ENCODE measurements around the gene RBPJ.

The RBPJ gene

DNA sequence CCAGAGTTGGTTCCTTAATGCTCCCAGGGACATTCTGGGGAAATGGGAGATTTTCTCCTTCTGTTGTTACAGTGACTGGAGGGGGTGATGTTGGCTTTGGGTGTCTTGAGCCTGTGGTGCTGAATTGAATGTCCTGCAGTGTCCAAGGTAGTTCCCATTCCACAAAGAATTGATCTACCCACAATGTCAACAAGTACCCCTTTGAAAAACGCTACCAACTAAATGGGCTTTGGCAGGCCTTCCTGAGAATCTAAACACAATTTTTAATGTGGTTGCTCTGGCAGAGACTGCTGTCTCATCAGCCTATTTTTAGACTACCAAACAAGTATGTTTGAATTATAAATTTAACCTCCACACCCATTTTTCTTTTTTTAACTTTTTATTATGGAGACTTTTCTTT is 100.1 kb downstream of the RBPJ start:
- peak; percentile 18 for DNase-seq (ENCODE audit: low spot score)

DNA sequence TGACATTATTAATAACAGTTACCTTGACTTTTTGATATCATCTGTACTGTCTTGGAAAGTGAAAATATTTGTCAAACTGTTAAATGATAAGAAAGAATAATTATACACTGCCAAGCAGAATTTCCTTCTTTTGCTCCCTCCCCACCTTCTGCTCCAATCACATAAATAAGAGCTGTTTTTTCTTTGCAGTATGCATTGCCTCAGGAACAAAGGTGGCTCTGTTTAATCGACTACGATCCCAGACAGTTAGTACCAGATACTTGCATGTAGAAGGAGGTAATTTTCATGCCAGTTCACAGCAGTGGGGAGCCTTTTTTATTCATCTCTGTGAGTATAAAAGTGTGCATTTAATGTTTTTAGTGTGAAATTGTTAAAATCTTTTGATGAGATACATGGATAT is 103.3 kb downstream of the RBPJ start:
- DNase-seq (ENCODE audit: low spot score): no peak

DNA sequence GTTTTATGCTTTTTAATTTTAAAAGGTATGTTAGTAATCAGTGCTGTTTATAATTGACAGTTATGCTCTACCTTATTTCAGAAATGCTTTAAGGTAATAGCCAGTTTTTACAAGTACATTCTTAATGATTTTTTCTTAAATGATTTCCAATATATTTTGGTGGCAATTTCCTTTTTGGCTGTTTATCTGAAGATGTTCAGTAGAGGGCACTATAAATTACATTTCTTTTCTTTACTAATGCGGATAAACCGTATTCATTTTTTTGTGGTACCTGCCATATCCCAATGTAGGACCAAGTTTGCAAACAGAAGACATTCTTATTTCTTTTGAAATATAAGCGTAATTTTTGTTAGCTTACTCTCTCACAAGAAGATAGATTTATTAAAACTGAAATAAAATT is 104.0 kb downstream of the RBPJ start:
- no peak for DNase-seq (ENCODE audit: low spot score)

DNA sequence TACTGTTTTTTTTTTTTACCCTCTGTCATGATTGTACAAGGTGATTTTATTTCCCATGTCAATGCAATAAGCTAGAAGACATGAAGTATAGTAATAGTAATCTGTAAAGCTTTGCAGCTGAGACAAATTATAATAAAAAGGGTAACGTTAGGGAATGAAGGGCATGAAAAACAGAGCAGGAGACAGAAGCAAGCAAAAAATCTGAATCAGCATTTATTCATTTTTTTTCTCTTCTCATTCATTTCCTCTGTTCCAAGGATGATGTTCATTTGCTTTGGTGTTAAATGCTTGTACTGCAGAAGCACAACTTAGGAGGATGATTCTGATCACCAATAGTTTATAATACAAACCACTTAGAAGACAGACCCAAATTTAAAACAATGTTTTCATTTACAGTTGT is 105.1 kb downstream of the RBPJ start:
- DNase-seq (ENCODE audit: low spot score): no peak

DNA sequence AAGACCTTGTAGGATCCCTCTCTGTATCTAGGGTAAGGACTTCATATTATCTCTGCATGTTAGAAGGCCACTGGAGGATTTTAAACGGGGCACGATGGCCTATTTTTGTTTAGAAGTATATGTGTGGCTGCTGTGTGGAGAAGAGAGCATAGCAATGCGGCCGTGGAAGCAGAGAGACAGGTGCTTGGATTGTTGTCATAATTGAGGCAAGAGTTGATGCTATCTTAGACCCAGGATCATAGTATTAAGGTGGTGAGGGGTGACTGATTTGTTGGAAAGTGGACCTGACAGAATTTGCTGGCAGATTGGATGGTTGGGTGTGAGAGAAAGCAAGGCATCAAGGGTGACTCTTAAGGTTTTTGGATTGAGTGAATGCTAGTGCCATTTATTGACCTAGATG is 106.1 kb downstream of the RBPJ start:
- no peak for DNase-seq (ENCODE audit: low spot score)

DNA sequence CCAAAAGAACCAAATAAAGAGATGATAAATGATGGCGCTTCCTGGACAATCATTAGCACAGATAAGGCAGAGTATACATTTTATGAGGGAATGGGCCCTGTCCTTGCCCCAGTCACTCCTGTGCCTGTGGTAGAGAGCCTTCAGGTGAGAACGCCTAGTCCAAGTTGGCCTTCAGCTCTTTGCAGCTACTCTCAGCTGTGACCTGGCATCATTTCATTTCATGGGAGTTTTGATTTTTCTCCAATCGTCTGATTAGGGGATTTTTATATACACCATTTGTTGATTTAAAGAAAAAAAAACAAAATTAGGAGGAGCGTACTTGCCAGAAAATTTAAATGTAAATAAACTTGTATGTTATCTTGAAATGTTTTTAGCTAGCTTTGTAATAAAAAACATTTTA is 109.1 kb downstream of the RBPJ start:
- no peak for DNase-seq (ENCODE audit: low spot score)

DNA sequence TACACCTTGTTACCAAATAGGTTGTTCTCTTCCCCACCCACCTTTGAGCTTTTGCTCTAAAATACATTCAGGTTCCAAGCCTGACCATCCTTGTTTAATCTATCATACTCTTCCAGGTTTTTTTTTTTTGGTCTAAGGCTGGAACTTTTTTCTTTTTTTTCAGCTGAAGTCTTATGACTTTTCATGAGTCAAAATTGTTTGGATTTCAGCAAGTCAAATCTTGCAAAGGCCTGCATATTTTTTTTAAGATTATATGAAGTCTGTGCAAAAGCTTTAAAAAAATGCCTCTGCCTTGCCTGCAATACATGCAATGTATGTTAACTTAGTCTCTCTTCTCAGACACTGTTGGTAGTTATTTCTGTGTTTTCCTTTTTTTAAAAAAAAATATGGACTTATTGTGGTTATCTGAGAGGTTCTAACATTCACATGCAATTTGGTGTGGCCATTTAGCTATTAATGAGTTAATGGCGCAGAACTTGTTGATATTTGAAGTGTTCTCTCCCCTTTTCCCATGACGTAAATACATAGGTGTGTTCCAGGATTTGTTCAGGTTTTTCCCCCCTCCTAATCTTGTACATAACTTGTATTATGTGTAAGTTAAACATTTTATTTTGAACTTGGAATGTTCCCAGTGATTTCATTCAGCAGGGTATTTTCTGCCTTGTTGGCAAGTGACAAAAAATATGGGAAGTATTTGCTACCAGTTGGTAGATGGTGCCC is 110.8 kb downstream of the RBPJ start:
- DNase-seq (ENCODE audit: low spot score): no peak

DNA sequence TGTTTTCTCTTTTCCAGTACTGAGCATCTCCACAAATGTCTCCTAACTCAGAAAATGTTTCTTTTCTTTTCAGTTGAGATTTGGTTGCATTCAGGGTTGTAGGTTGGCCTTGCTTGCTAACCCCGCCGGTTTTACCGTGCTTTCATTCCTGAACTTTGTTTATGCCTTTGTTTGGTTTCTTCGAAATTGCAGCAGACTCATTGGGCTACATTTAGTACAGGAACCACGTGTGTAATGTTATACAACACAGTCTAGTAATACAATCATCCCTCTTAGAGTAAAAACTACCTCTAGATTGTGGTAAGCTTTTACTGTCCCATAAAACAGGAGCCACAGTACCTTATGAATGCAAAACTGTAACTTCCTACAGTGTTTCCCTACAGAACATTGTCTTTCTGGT is 111.6 kb downstream of the RBPJ start:
- DNase-seq (ENCODE audit: low spot score): no peak

DNA sequence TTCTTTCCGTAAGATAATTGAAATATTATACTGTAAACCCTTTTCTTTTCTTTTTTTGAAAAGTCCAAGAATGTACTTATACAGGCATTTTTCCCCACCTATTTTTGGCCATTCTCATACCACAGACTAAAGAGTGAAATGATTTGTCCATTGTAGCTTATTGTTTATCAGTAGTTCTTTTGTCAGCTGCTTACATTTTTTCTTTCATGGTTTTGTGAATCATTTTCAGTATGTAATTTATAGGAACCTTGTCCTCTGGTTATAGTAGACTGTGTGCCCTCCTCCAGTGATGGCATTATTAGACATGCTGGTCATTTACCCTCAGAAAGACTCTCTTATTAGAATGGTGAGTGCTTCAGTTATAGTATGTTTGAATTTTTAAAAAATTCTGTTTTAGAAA is 112.7 kb downstream of the RBPJ start:
- DNase-seq (ENCODE audit: low spot score): no peak

DNA sequence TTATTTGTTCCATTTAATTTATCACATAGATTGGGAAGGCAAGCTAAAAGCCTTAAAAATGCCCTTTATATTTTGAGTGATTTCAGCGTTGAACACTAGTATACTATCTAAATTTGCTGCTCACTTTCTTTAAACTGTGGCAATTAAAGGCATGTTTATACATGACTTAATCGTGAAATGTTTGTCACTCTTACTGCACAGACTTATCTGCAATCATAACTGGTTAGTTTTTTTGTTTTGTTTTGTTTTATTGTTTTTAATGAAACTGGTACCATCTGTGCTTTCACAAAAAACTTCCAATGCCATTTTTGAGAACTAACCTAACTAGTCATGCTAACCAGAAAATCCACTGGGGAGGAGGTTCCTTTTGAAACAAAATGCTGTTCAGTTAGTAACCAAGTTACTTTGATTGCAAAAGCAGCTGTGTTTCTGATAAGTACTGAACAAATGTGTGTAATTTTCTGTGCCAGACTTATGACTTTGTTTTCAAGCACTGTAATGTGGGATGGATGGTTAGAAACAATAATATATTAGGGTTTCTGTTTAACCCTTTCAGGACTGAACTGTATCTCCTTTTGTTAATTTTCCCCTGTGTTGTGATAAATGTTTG is 113.3 kb downstream of the RBPJ start:
- no peak for DNase-seq (ENCODE audit: low spot score)

DNA sequence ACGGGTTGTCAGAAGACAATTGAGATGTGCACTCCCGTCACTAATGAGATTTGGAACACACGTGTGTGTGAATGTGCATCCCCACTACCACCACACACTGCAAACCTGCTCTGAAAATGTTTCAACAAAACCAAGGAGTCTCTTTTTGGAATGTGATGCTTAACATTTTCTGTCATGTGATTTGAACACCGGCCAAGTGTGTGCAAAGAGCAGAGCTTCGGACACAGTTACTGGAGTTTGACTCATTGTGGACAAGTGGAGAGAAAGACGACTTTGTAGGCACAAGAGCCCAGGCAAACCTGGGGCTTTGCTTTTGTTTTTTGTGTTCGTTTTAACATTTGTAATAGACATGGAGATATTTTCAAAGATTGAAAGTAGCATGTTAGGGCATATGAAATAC is 120.3 kb downstream of the RBPJ start:
- DNase-seq (ENCODE audit: low spot score): no peak

DNA sequence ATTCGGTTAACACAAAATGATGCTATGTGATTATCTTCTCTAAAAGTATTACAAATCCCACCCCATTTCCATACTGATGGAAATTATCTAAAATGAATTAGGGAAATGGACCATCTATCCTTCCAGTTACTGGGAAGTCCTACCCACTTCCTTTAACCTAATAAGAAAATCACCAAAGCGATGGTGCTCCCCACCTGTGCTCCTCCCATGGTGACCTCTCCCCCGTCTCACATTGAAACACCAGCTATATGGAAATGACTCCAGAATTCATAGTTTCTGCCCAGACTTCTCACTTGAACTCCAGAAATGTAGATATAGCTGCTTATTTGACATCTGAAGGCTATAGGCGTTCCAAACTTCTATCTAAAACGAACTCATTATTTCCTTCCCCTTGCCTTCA is 121.0 kb downstream of the RBPJ start:
- DNase-seq (ENCODE audit: low spot score): no peak

DNA sequence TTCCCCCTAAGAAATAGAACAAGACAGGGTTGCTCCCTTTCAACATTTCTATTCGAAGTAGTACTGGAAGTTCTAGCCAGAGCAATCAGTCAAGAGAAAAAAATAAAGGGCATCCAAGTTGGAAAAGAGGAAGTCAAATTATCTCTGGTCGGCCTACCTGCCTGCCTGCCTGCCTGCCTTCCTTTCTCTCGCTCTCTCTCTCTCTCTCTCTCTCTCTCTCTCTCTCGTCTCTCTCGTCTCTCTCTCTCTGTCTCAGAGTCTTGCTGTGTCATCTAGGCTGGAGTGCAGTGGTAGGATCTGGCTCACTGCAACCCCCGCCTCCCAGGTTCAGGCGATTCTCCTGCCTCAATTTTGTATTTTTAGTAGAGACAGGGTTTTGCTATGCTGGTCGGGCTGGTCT is 126.6 kb downstream of the RBPJ start:
- no peak for DNase-seq (ENCODE audit: low spot score)

DNA sequence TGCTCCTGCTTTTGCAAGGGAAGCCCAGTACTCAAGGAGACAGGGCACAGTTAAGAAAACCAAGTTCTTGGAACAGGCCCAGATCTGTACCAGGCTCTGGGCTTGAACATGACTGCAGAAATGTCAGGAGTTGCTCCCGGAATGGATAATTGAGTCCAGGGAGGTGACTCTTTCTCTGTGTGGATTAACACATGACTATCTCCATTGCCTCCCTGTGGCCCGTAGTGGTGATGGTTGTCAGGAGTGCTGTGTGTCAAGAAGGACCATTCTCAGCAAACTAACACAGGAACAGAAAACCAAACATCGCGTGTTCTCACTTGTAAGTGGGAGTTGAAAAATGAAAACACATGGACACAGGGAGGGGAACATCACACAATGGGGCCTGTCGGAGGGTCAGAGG is 129.6 kb downstream of the RBPJ start:
- no peak for DNase-seq (ENCODE audit: low spot score)

DNA sequence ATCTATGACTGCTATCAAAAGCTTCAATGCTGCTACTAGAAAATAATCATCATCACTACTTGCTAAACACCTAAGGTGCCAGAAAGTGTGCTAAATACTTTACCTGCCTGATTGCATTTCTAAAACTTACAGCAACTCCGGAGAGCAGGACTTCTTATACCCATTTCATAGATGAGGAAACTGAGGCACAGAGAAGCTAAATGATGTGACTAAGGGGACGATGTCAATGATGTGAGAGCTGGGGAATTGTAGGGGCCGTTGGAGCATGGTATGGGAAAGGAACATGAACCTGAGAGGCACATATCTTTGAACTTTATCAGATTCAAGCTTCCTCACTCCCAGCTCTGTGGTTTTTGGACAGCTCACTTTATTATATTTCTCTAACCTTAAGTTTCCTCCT is 130.8 kb downstream of the RBPJ start:
- DNase-seq (ENCODE audit: low spot score): no peak

DNA sequence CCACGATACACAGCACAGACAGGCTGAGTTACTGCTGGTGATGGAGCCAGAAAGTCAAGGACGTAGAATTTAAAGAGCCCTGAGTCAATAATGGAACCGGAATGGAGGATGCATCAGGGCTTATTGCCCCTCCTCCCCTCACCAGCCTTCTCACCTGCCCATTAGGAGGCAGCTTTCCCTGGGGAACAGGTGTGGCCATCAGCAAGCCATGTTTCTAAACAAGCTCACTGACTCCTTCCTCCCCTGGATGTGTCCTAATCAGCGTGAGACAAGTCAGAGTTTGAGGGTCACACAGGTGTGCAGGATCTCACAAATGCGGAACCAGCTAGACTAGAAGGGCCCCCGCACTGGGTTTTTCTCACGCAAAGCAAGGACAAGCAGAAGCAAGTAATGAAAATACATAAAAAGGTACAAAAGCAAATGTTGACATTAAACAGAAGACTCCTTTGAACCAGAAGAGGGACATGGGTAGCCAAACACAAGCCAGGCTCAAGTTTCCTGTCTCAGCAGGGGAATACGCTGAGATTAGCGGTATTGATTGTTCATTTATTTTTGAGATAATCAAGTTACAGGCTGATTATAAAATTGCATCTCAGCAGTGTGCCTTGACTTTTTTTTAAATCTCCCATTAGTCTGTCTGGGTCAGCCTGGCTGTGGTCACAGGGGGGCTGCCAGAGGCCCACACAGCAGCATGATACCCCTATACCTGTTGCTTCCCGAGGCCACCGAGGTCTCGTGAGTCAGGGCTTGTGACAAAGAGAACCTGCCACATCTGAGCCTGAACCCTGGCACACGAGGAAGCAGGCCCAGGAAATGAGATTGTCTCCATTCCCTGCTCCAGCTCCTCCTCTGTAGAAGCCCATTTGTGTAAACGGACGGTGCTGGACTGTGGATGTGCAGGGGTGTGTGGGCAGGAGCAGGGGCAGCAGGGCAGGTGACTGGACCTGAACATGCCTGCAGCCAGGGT is 132.0 kb downstream of the RBPJ start:
- DNase-seq (ENCODE audit: low spot score): no peak

DNA sequence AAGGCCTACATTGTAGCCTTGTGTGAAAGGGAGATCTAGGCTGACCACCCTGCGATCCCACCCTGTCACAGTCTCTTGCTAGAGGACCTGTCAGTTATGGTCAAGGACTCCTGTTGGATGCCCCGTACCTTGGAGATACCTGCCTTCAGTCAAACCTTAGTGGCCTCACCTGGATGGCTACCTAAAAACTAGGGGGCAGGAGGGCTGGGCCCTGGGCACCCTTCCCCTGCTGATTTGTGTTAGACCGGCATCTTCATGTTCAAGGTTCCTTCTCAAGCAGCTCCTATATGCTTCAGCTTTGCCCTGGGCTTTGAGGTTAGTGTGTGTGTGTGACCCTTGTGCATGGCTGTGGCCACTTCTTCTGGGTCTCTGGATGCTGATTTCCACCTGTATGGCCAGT is 134.1 kb downstream of the RBPJ start:
- no peak for DNase-seq (ENCODE audit: low spot score)

DNA sequence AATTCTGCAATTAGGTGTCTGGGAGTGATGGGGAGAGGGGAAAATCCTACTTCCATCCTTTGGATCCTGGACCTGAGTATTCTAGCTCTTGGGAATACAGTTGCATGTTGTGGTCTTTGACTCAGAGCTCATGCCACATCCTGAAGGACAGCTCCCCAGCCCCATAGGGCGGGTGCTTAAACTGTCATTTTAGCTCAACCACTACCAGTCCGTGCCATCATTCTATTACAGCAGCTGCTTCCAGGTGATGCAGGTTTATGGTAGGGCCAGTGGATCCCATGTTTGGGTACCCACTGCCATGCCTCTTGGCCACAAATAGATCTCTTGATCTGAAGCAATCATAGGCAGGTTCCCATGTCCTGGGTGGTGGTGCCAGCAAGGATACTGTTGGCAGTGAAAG is 134.8 kb downstream of the RBPJ start:
- no peak for DNase-seq (ENCODE audit: low spot score)

DNA sequence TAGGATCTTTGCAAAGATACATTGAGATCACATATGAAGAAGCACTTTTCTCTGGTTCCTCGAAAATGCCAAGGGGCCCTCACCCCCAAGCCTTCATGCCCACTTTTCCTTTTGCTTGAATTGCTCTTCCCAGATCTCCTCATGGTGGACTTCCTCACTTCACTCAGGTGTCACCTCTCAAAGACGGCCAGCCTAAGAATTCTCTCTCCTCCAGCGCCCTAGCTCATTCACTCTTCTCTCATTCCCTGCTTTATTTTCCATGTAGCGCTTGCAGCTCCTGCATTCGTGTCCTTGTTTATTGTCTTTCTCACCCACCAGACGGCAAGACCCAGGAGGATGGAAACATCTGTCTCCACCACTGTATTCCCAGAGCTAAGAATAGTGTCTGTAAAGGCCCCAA is 136.6 kb downstream of the RBPJ start:
- no peak for DNase-seq (ENCODE audit: low spot score)

DNA sequence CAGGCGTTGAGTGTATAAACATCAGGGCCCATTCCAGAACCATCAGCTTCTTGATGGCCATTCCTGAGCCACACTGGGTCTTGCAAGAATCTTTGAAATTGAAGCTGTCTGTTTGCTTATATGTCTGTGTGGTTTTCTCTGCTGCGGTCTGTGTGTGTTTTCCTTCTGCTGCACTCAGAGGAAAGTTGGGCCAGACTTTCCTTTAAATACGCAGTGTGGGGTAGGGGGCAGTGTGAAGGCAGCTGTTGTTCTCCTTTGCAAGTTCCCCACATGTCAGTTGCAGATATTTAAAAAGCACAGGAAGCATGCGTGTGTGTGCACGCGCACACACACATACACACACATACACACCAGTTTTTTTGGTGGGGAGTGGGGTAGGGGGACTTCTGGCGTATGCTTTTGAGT is 137.3 kb downstream of the RBPJ start:
- DNase-seq (ENCODE audit: low spot score): peak; percentile 33

DNA sequence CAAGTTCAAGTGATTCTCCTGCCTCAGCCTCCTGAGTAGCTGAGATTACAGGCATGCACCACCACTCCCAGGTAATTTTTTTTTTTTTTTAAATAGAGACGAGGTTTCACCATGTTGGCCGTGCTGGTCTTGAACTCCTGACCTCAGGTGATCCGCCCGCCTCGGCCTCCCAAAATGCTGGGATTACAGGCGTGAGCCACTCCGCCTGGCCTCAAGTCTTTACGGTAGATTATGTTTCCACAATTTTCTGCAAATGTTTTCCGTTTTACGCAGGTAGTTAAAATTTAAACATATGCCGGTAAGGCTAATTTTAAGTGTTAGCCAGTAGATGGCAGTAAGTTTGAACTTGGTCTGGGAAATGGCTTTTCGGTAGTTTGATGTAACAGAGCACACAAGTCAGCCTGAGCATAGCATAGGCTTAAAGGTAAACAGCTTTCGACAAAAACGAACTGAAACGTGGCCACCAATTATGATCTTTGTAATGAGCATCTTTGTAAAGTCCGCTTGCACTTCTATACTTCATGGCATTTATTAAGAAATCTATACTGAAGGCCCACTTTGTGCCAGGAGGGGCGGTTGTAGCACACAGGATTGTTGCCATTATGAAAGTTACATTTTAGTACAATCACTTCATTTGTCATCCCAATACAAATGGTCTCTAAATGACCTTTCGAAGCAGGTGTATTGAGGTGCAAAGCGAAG is 138.4 kb downstream of the RBPJ start:
- peak; percentile 57 for DNase-seq (ENCODE audit: low spot score)

DNA sequence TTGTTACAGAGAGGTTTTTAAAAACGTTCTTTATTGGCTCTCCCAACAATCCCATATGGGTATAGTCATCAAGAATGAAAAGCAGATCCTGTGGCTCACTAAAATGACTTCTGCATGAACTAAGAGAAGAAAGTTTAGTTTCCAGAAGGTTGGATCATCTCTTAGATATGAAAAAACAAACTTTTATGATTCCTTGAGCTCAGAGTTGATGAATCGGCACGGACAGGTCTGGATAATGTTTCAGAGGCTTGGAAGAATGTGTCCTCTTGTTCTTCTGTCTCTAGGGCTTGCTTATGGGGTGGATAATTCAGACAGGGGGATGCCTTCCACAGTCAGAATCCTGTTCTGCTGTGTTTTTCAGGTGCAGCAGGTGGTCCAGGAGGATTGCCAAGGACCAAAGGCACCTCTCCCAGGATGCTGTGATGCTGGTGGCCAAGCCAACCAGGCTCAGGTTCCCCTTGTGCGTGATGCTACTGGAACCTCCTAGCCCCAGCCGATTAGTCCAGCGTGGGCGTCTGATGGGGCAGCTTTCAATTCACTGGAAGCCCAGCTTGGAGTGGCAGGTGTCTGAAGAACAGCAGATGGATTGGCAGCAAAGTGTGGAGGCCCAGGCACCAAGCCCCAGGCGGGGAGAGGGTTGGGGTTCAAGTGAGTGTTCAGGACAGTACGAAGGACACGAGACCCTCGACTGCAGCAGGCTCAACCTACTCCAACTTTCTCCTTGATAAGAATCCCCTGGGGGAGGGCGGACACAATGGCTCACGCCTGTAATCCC is 139.1 kb downstream of the RBPJ start:
- DNase-seq (ENCODE audit: low spot score): peak; percentile 62
